Hematopoietic multipotent progenitor cell treated with erythropoietin and hydrocortisone succinate and interleukin-3 and kit ligand, for 17 days (in vitro differentiated cells): Measurements from ENCODE around the gene P2RY6.
"Not testable (repeated sequence)": the region's sequence is repeated elsewhere in the genome, so short reads cannot be mapped to it uniquely, and the experiment has no call there.

ENCODE experiments used
- DNase-seq: peaks from one replicate; pipeline ENCODE4 v3.0.0-alpha.2; 2015; ENCODE audit warnings: low spot score

P2RY6 gene

GRCh38 chr11:73260127-73260457 is 12.0 kb upstream of the P2RY6 start:
- no peak for DNase-seq

- DNase-seq = no peak
Observed at GRCh38 chr11:73262851-73263495, 9.2 kb upstream of the P2RY6 start.

- no peak for DNase-seq
Observed at GRCh38 chr11:73263640-73264039, 8.5 kb upstream of the P2RY6 start.

GRCh38 chr11:73265278-73265810 is 6.8 kb upstream of the P2RY6 start:
- DNase-seq = no peak

GRCh38 chr11:73265853-73266645 is 6.1 kb upstream of the P2RY6 start:
- DNase-seq = no peak

- DNase-seq = no peak
Observed at GRCh38 chr11:73266646-73267020, 5.5 kb upstream of the P2RY6 start.

- no peak for DNase-seq
Observed at GRCh38 chr11:73267122-73267846, 4.9 kb upstream of the P2RY6 start.

- DNase-seq = no peak
Observed at GRCh38 chr11:73267906-73268540, 4.1 kb upstream of the P2RY6 start.

GRCh38 chr11:73268671-73269271 is 3.4 kb upstream of the P2RY6 start:
- DNase-seq = no peak

GRCh38 chr11:73269459-73270015 is 2.6 kb upstream of the P2RY6 start:
- DNase-seq = no peak

GRCh38 chr11:73270016-73270854 is 1.9 kb upstream of the P2RY6 start:
- DNase-seq = no peak

GRCh38 chr11:73270855-73271477 is 1.2 kb upstream of the P2RY6 start:
- no peak for DNase-seq

GRCh38 chr11:73271478-73271865 is 666 bp upstream of the P2RY6 start:
- DNase-seq = not testable (repeated sequence)

- no peak for DNase-seq
Observed at GRCh38 chr11:73272680-73273038, 521 bp downstream of the P2RY6 start.

- no peak for DNase-seq
Observed at GRCh38 chr11:73273222-73273895, 1.2 kb downstream of the P2RY6 start.

- DNase-seq = not testable (repeated sequence)
Observed at GRCh38 chr11:73274191-73274590, 2.1 kb downstream of the P2RY6 start.

- no peak for DNase-seq
Observed at GRCh38 chr11:73274722-73275380, 2.7 kb downstream of the P2RY6 start.

GRCh38 chr11:73275381-73275750 is 3.2 kb downstream of the P2RY6 start:
- DNase-seq = no peak

- no peak for DNase-seq
Observed at GRCh38 chr11:73277467-73277866, 5.3 kb downstream of the P2RY6 start.
